Measurements from ENCODE around the gene TNFRSF8. TPM values are rescaled to one million over a fixed set of nuclear protein-coding genes. Genes with fewer than 3 reads are reported as not detected.

Gene TNFRSF8
- polyA plus RNA-seq, 1 donor (not counting 4 experiments of a cell fraction or from before 2014, with no cell fraction given): 0.03 TPM

DNA sequence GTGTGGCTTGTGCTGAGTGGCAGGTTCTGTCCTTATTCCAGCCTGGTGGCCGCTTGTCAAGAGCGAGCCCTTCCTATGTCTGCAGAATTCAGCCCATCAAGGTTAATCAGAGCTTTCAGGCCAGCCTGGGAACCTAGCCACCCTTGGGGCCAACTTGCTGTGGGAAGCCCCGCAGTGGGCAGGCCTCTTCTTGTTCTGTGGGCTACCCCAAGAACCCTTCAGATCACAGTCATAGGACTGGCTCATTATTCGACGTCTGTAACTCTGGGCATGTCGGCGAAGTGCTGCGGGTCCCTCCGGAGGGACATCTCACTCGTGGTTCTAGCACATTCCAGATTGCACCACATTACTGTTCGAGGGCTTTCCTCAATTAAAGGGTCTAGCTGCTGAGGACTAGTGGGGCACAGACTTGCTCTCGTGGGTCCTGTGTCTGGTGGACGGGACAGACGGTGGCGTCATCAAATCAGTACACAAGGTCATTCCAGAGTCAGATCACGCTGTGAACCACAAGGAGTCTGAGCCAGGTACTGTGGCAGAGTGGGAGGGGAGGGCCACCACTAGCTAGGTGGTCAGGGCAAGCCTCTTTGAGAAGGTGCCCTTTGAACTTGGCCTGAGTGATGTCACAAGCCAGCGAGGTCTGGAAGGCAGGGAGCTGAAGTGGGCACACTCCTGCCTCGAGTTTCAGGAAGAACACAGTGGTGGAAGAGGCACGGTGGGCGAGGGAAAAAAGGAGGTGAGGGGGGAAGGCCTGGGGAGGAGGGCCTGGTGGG, 83.4 kb downstream of the TNFRSF8 start:
- Histone ChIP-seq H3K9ac (ENCODE audit: control insufficient read depth, extremely low read depth, insufficient read depth, low read length) (no peak overlapping the region), H3K27ac (ENCODE audit: control insufficient read depth, insufficient read depth, low read length) (no peak overlapping the region), H3K9me3 (ENCODE audit: control insufficient read depth, low read depth, low read length) (no peaks in the 10 kb centered on the region), H3K27me3 (ENCODE audit: control insufficient read depth, extremely low read depth, insufficient read depth, low read length) (no peaks in the 10 kb centered on the region), H2AFZ (ENCODE audit: control insufficient read depth, low read length) (no peak overlapping the region), H3K4me3 (ENCODE audit: control insufficient read depth in 2 of 3, extremely low read depth in 1 of 3, insufficient read depth in 2 of 3, low read depth in 1 of 3, low read length in 3 of 3) (no peak overlapping the region), H3K4me2 (ENCODE audit: control insufficient read depth, extremely low read depth, insufficient read depth, low read depth, low read length) (no peak overlapping the region), H3K36me3 (ENCODE audit: control insufficient read depth in 2 of 2, extremely low read depth in 1 of 2, insufficient read depth in 2 of 2, low read length in 2 of 2) (no peaks in the 10 kb centered on the region), H3K9me1 (ENCODE audit: control insufficient read depth, extremely low read depth, insufficient read depth, low read length) (no peaks in the 10 kb centered on the region), H3K79me2 (ENCODE audit: control insufficient read depth, insufficient read depth, low read length) (no peaks in the 10 kb centered on the region), H3K4me1 (ENCODE audit: control insufficient read depth, extremely low read depth, insufficient read depth, low read length) (no peaks in the 10 kb centered on the region), H4K20me1 (ENCODE audit: control insufficient read depth, extremely low read depth, insufficient read depth, low read length) (no peaks in the 10 kb centered on the region)
- DNase-seq (ENCODE audit: low read depth, low spot score): no peak
- FAIRE-seq: no peak
- TF ChIP-seq, protein P1, sequence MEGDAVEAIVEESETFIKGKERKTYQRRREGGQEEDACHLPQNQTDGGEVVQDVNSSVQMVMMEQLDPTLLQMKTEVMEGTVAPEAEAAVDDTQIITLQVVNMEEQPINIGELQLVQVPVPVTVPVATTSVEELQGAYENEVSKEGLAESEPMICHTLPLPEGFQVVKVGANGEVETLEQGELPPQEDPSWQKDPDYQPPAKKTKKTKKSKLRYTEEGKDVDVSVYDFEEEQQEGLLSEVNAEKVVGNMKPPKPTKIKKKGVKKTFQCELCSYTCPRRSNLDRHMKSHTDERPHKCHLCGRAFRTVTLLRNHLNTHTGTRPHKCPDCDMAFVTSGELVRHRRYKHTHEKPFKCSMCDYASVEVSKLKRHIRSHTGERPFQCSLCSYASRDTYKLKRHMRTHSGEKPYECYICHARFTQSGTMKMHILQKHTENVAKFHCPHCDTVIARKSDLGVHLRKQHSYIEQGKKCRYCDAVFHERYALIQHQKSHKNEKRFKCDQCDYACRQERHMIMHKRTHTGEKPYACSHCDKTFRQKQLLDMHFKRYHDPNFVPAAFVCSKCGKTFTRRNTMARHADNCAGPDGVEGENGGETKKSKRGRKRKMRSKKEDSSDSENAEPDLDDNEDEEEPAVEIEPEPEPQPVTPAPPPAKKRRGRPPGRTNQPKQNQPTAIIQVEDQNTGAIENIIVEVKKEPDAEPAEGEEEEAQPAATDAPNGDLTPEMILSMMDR (optimal IDR thresholded peaks at IDR 0.05 in 1 of 3, IDR thresholded peaks at IDR 0.05 in 1 of 3, conservative IDR thresholded peaks at IDR 0.05 in 1 of 3; ENCODE audit: extremely low read depth in 1 of 3, insufficient read depth in 2 of 3, low read length in 3 of 3): no peak
- TF ChIP-seq EZH2 (IDR thresholded peaks at IDR 0.05; ENCODE audit: low read length): no peak
- dilution Hi-C loops (cut with MboI; ENCODE audit: extremely low pct_ligation_motif_present, low sequenced_read_pairs): no loop called here

GRCh38 chr1:12147201-12147701, 84.1 kb downstream of the TNFRSF8 start:
- Histone ChIP-seq H3K36me3 (ENCODE audit: control insufficient read depth in 2 of 2, extremely low read depth in 1 of 2, insufficient read depth in 2 of 2, low read length in 2 of 2) (no peaks in the 10 kb centered on the region), H3K9me3 (ENCODE audit: control insufficient read depth, low read depth, low read length) (no peaks in the 10 kb centered on the region), H2AFZ (ENCODE audit: control insufficient read depth, low read length) (no peak overlapping the region), H3K4me2 (ENCODE audit: control insufficient read depth, extremely low read depth, insufficient read depth, low read depth, low read length) (no peak overlapping the region), H3K27ac (ENCODE audit: control insufficient read depth, insufficient read depth, low read length) (no peak overlapping the region), H3K9ac (ENCODE audit: control insufficient read depth, extremely low read depth, insufficient read depth, low read length) (no peak overlapping the region), H3K9me1 (ENCODE audit: control insufficient read depth, extremely low read depth, insufficient read depth, low read length) (no peaks in the 10 kb centered on the region), H3K79me2 (ENCODE audit: control insufficient read depth, insufficient read depth, low read length) (no peaks in the 10 kb centered on the region), H3K4me3 (ENCODE audit: control insufficient read depth in 2 of 3, extremely low read depth in 1 of 3, insufficient read depth in 2 of 3, low read depth in 1 of 3, low read length in 3 of 3) (no peak overlapping the region), H3K4me1 (ENCODE audit: control insufficient read depth, extremely low read depth, insufficient read depth, low read length) (no peaks in the 10 kb centered on the region), H3K27me3 (ENCODE audit: control insufficient read depth, extremely low read depth, insufficient read depth, low read length) (no peaks in the 10 kb centered on the region), H4K20me1 (ENCODE audit: control insufficient read depth, extremely low read depth, insufficient read depth, low read length) (no peaks in the 10 kb centered on the region)
- DNase-seq (ENCODE audit: low read depth, low spot score) (no peak), FAIRE-seq (no peak)
- dilution Hi-C loops (cut with MboI; ENCODE audit: extremely low pct_ligation_motif_present, low sequenced_read_pairs): no loop called here
- TF ChIP-seq, protein P1 (optimal IDR thresholded peaks at IDR 0.05 in 1 of 3, IDR thresholded peaks at IDR 0.05 in 1 of 3, conservative IDR thresholded peaks at IDR 0.05 in 1 of 3; ENCODE audit: extremely low read depth in 1 of 3, insufficient read depth in 2 of 3, low read length in 3 of 3): no peak
- no peak for TF ChIP-seq EZH2 (IDR thresholded peaks at IDR 0.05; ENCODE audit: low read length)

All from keratinocyte (primary cell).